ENCODE data around the gene HBG2. TPM values are rescaled to one million over a fixed set of nuclear protein-coding genes. Genes with fewer than 3 reads are reported as not detected.

Gene HBG2
- not detected in 2 replicates for total RNA-seq

DNA sequence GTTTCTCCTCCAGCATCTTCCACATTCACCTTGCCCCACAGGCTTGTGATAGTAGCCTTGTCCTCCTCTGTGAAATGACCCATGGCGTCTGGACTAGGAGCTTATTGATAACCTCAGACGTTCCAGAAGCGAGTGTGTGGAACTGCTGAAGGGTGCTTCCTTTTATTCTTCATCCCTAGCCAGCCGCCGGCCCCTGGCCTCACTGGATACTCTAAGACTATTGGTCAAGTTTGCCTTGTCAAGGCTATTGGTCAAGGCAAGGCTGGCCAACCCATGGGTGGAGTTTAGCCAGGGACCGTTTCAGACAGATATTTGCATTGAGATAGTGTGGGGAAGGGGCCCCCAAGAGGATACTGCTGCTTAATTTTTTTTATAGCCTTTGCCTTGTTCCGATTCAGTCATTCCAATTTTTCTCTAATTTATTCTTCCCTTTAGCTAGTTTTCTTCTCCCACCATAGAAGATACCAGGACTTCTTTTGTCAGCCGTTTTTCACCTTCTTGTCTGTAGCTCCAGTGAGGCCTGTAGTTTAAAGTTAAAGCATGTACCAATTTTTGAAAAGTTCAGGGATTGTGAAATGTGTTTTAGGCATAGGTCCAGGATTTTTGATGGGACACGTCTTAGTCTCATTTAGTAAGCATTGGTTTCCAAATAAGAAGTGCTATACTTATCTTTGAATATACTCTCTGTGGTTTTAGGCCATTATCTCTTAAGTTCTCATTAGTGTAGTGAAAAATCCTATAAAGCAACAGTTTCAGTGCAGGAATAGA lies at the start of gene HBG2:
Gene HBG2 (minus strand): TSS at position 136 of the 768 bp plus-strand sequence. CDS start 53 bp downstream, at position 83.

DNA sequence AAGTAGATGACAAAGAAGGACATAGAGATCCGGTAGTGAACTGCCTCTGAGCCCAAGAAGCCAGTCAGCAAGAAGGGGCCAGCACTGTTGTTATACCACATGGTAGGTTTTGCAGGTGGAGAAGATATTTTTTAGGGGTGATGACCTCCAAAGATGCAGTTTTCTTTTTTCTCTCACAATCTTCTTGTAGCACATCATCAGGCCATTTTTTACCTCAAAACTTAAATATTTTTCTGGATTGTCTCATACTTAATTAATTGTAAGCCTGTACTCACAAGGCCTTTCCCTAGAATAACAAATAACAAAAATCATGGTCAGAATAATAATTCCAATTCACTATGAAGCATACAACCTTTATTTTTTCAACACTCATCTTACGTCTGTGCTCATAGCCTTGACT lies 47.3 kb upstream of the HBG2 start, which contains the start of gene OR51B4:
Gene OR51B4 (minus strand): TSS at position 101 of the 400 bp plus-strand sequence. CDS start 0 bp downstream, at position 101.

DNA sequence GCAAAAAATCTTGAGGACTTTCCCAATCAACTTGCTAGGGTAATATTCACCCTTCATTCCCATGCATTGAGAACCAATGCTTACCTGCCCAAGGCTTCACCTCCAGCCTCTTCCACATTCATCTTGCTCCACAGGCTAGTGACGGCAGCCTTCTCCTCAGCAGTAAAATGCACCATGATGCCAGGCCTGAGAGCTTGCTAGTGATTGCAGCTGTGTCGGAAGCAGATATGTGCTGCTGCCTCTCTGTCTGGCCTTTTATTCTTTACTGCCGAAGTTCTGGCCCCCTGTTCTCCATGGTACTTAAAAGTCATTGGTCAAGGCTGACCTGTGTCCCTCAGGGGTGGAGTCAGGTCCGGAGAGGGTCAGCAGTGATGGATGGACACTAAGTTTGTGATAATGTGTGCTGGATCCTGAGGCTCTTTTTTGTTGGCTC lies 15.2 kb upstream of the HBG2 start, which contains the start of gene HBE1:
Gene HBE1 (minus strand): TSS at position 231 of the 433 bp plus-strand sequence. CDS start 55 bp downstream, at position 176.

DNA sequence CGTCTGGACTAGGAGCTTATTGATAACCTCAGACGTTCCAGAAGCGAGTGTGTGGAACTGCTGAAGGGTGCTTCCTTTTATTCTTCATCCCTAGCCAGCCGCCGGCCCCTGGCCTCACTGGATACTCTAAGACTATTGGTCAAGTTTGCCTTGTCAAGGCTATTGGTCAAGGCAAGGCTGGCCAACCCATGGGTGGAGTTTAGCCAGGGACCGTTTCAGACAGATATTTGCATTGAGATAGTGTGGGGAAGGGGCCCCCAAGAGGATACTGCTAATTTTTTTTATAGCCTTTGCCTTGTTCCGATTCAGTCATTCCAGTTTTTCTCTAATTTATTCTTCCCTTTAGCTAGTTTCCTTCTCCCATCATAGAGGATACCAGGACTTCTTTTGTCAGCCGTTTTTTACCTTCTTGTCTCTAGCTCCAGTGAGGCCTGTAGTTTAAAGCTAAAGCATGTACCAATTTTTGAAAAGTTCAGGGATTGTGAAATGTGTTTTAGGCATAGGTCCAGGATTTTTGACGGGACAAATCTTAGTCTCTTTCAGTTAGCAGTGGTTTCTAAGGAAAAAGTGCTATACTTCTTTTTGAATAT lies 4.7 kb downstream of the HBG2 start, which contains the start of gene HBG1:
Gene HBG1 (minus strand): TSS at position 51 of the 590 bp plus-strand sequence. CDS start 53 bp downstream, outside the sequence.

DNA sequence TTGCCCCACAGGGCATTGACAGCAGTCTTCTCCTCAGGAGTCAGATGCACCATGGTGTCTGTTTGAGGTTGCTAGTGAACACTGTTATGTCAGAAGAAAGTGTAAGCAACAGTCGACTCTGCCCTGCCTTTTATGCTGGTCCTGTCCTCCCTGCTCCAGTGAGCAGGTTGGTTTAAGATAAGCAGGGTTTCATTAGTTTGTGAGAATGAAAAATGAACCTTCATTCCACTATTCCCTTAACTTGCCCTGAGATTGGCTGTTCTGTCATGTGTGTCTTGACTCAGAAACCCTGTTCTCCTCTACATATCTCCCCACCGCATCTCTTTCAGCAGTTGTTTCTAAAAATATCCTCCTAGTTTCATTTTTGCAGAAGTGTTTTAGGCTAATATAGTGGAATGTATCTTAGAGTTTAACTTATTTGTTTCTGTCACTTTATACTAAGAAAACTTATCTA lies 20.2 kb downstream of the HBG2 start, which contains the start of gene HBD:
Gene HBD (minus strand): TSS at position 103 of the 454 bp plus-strand sequence. CDS start 50 bp downstream, at position 53.

DNA sequence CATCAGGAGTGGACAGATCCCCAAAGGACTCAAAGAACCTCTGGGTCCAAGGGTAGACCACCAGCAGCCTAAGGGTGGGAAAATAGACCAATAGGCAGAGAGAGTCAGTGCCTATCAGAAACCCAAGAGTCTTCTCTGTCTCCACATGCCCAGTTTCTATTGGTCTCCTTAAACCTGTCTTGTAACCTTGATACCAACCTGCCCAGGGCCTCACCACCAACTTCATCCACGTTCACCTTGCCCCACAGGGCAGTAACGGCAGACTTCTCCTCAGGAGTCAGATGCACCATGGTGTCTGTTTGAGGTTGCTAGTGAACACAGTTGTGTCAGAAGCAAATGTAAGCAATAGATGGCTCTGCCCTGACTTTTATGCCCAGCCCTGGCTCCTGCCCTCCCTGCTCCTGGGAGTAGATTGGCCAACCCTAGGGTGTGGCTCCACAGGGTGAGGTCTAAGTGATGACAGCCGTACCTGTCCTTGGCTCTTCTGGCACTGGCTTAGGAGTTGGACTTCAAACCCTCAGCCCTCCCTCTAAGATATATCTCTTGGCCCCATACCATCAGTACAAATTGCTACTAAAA lies 27.8 kb downstream of the HBG2 start, which contains the start of gene HBB:
Gene HBB (minus strand): TSS at position 340 of the 579 bp plus-strand sequence. CDS start 50 bp downstream, at position 290.

Other genes with a start within 250 kb of the HBG2 start
- not detected in 2 replicates for gene OR52J3, start 208.3 kb downstream of the HBG2 start, total RNA-seq
- not detected in 2 replicates for gene OR52E2, start 195.2 kb downstream of the HBG2 start, total RNA-seq
- not detected in 2 replicates for gene OR52E1, start 185.2 kb downstream of the HBG2 start, total RNA-seq
- not detected in 2 replicates for gene OR52A5, start 116.4 kb downstream of the HBG2 start, total RNA-seq
- gene OR52A1, start 100.0 kb downstream of the HBG2 start, total RNA-seq = not detected in 2 replicates
- gene OR51V1, start 54.1 kb downstream of the HBG2 start, total RNA-seq = not detected in 2 replicates
- gene HBB, start 27.7 kb downstream of the HBG2 start, total RNA-seq = not detected in 2 replicates
- not detected in 2 replicates for gene HBD, start 20.3 kb downstream of the HBG2 start, total RNA-seq
- not detected in 2 replicates for gene HBG1, start 4.9 kb downstream of the HBG2 start, total RNA-seq
- gene HBE1, start 15.2 kb upstream of the HBG2 start, total RNA-seq = not detected in 2 replicates
- not detected in 2 replicates for gene OR51B4, start 47.2 kb upstream of the HBG2 start, total RNA-seq
- not detected in 2 replicates for gene OR51B2, start 69.5 kb upstream of the HBG2 start, total RNA-seq
- not detected in 2 replicates for gene OR51B5, start 88.7 kb upstream of the HBG2 start, total RNA-seq
- not detected in 2 replicates for gene OR51B6, start 96.7 kb upstream of the HBG2 start, total RNA-seq
- not detected in 2 replicates for gene OR51M1, start 129.0 kb upstream of the HBG2 start, total RNA-seq
- gene OR51Q1, start 167.3 kb upstream of the HBG2 start, total RNA-seq = not detected in 2 replicates
- not detected in 2 replicates for gene OR51I1, start 186.7 kb upstream of the HBG2 start, total RNA-seq
- gene OR51I2, start 194.5 kb upstream of the HBG2 start, total RNA-seq = not detected in 2 replicates
- not detected in 2 replicates for gene OR52D1, start 233.9 kb upstream of the HBG2 start, total RNA-seq